IPS-NIHi7 (cell line): Measurements from ENCODE around the gene ZDHHC9.
A peak's percentile ranks its signal among the peaks of the same experiment; 100 is the strongest.

Source experiments
- DNase-seq: peaks from one replicate; pipeline ENCODE4 v3.0.0; 2012; ENCODE audit warnings: mixed read lengths; ENCODE audit errors: extremely low spot score

The ZDHHC9 gene

GRCh38 chrX:129763666-129764065 is 80.0 kb downstream of the ZDHHC9 start:
- DNase-seq = no peak

GRCh38 chrX:129762448-129762847 is 81.2 kb downstream of the ZDHHC9 start:
- DNase-seq = no peak

- DNase-seq = no peak
Observed at GRCh38 chrX:129761596-129761995, 82.1 kb downstream of the ZDHHC9 start.

- DNase-seq = no peak
Observed at GRCh38 chrX:129760981-129761380, 82.7 kb downstream of the ZDHHC9 start.

- DNase-seq = no peak
Observed at GRCh38 chrX:129760155-129760554, 83.5 kb downstream of the ZDHHC9 start.

GRCh38 chrX:129759576-129760061 is 84.1 kb downstream of the ZDHHC9 start:
- no peak for DNase-seq

GRCh38 chrX:129755779-129756650 is 87.7 kb downstream of the ZDHHC9 start:
- peak; percentile 77 for DNase-seq

GRCh38 chrX:129754056-129755024 is 89.3 kb downstream of the ZDHHC9 start:
- DNase-seq = peak; percentile 83
